OCI-LY3 (cell line): Measurements from ENCODE around the gene ACSM5.

Experiments
- H2AFZ ChIP-seq: fragments of 200-600, 300-600 bp; shearing (Covaris generic); 2 replicates; pipeline ENCODE4 v1.6.0; 2014; ENCODE audit warnings: antibody characterized with exemption, low read depth, low read length
- H3K27ac ChIP-seq: fragments of 200-600, 300-600 bp; sonication (generic); 2 replicates; pipeline ENCODE4 v1.5.1; 2014; ENCODE audit warnings: mild to moderate bottlenecking, low read length, moderate library complexity, mixed read lengths
- H3K27me3 ChIP-seq: fragments of 200-600, 300-600 bp; sonication (generic); 2 replicates; pipeline ENCODE4 v1.6.1; 2014; ENCODE audit warnings: low read depth, low read length, mixed read lengths
- H3K36me3 ChIP-seq: fragments of 200-600, 300-600 bp; sonication (generic); replicated peaks from 2 replicates; pipeline ENCODE3; 2014; ENCODE audit warnings: low read depth, low read length, mixed read lengths
- H3K4me1 ChIP-seq: fragments of 300-600, 200-600 bp; sonication (generic); 2 replicates; pipeline ENCODE4 v1.6.1; 2014; ENCODE audit warnings: low read length, mixed read lengths
- H3K4me2 ChIP-seq: fragments of 200-600, 300-600 bp; sonication (generic); 2 replicates; pipeline ENCODE4 v1.6.1; 2014; ENCODE audit warnings: low read length, mixed read lengths
- H3K4me3 ChIP-seq: fragments of 300-600, 200-600 bp; sonication (generic); 2 replicates; pipeline ENCODE4 v1.5.1; 2014; ENCODE audit warnings: antibody characterized with exemption, mild to moderate bottlenecking, low read length, moderate library complexity
- H3K79me2 ChIP-seq: fragments of 300-600, 200-600 bp; shearing (Covaris generic); 2 replicates; pipeline ENCODE4 v1.6.1; 2014; ENCODE audit warnings: mild to moderate bottlenecking, low read length, mixed read lengths
- H3K9ac ChIP-seq: fragments of 300-600, 200-600 bp; shearing (Covaris generic); 2 replicates; pipeline ENCODE4 v1.6.0; 2014; ENCODE audit warnings: mild to moderate bottlenecking, low read length, moderate library complexity
- H3K9me3 ChIP-seq: fragments of 200-600, 300-600 bp; shearing (Covaris generic); 2 replicates; pipeline ENCODE4 v1.6.1; 2014; ENCODE audit warnings: low read length, mixed read lengths; ENCODE audit not compliant: insufficient read depth
- H4K20me1 ChIP-seq: fragments of 200-600, 300-600 bp; sonication (generic); 2 replicates; pipeline ENCODE4 v1.6.1; 2016; ENCODE audit warnings: low read length, mixed read lengths; ENCODE audit not compliant: insufficient read depth
- CTCF ChIP-seq: fragments of 200-600, 300-600 bp; sonication (generic); IDR thresholded peaks from 2 replicates; pipeline ENCODE4 v1.5.1; 2014; ENCODE audit warnings: antibody characterized with exemption, low read length, low read depth
- EZH2phosphoT487 ChIP-seq: fragments of 200-600 bp; shearing (Covaris generic); IDR thresholded peaks from 2 replicates; pipeline ENCODE4 v1.6.1; 2018; ENCODE audit warnings: antibody characterized with exemption, mixed run types, low read depth

The ACSM5 gene

DNA sequence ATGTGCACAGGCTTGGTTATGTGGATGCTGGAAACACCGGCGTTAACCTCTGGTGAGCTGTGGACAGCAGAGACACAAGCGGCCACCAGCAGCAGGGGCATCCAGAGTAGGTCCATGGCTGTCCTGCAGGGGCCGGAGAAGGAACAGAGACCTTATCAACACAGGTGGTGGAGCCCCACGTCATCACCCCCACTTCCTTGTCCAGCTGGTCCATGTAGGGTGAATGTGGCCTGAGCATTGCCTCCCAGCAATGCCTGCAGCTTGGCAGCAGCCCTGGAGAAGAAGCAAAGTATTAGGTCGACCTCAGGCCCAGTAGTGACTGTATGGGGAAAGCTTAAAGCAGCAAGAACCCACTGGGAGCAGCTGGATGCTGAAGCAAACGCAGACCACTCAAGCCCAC is 10.1 kb upstream of the ACSM5 start:
- no peak overlapping the region for H3K9ac ChIP-seq
- H3K79me2 ChIP-seq, result no peaks in the 10 kb centered on the region
- H2AFZ ChIP-seq, result no peak overlapping the region
- H3K4me3 ChIP-seq, result no peak overlapping the region
- H3K4me1 ChIP-seq, result no peaks in the 10 kb centered on the region
- no peak for TF ChIP-seq EZH2phosphoT487
- no peak for TF ChIP-seq CTCF
- H3K4me2 ChIP-seq, result no peak overlapping the region
- H3K27me3 ChIP-seq, result no peaks in the 10 kb centered on the region
- H3K36me3 ChIP-seq, result no peaks in the 10 kb centered on the region
- H3K27ac ChIP-seq, result no peak overlapping the region
- no peaks in the 10 kb centered on the region for H4K20me1 ChIP-seq
- no peaks in the 10 kb centered on the region for H3K9me3 ChIP-seq

DNA sequence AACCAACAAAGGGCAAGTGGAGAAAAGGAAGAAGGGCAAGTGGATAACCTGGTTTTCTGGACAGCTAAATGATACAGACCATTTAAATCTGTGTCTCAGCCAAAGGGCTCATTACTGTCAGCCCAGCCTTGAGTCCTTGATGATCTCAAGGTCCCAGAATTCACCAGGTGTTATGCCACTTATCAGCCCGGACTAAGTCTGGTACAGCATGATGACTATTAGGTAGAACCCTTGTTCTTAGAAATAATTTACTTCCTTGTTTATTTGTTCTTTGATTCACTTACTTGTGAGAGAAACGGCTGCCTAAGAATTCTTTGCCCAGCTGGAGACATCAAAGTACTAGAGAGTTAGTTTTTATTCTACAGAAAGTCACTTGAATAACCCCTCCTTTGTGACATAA is 8.3 kb upstream of the ACSM5 start:
- no peaks in the 10 kb centered on the region for H3K9me3 ChIP-seq
- no peak overlapping the region for H2AFZ ChIP-seq
- no peaks in the 10 kb centered on the region for H3K79me2 ChIP-seq
- no peak overlapping the region for H3K4me2 ChIP-seq
- no peaks in the 10 kb centered on the region for H3K27me3 ChIP-seq
- no peaks in the 10 kb centered on the region for H3K36me3 ChIP-seq
- H3K4me1 ChIP-seq, result no peaks in the 10 kb centered on the region
- TF ChIP-seq CTCF (no peak), EZH2phosphoT487 (no peak)
- no peak overlapping the region for H3K9ac ChIP-seq
- H3K4me3 ChIP-seq, result no peak overlapping the region
- no peaks in the 10 kb centered on the region for H4K20me1 ChIP-seq
- H3K27ac ChIP-seq, result no peak overlapping the region

- Histone ChIP-seq H3K9me3 (no peaks in the 10 kb centered on the region), H3K4me3 (no peak overlapping the region), H3K79me2 (no peaks in the 10 kb centered on the region), H4K20me1 (no peaks in the 10 kb centered on the region), H3K27me3 (no peaks in the 10 kb centered on the region), H3K36me3 (no peaks in the 10 kb centered on the region), H3K9ac (no peak overlapping the region), H3K4me2 (no peak overlapping the region), H3K27ac (no peak overlapping the region), H3K4me1 (no peaks in the 10 kb centered on the region), H2AFZ (no peak overlapping the region)
- TF ChIP-seq CTCF (no peak), EZH2phosphoT487 (no peak)
These were observed 7.8 kb upstream of the ACSM5 start for GRCh38 chr16:20401475-20402016.

GRCh38 chr16:20402651-20403050 is 6.7 kb upstream of the ACSM5 start:
- H3K79me2 ChIP-seq, result no peaks in the 10 kb centered on the region
- H3K9ac ChIP-seq, result no peak overlapping the region
- H2AFZ ChIP-seq, result no peak overlapping the region
- H3K27ac ChIP-seq, result no peak overlapping the region
- no peak overlapping the region for H3K4me2 ChIP-seq
- no peaks in the 10 kb centered on the region for H3K36me3 ChIP-seq
- no peaks in the 10 kb centered on the region for H3K4me1 ChIP-seq
- H4K20me1 ChIP-seq, result no peaks in the 10 kb centered on the region
- no peaks in the 10 kb centered on the region for H3K9me3 ChIP-seq
- no peak overlapping the region for H3K4me3 ChIP-seq
- no peaks in the 10 kb centered on the region for H3K27me3 ChIP-seq
- TF ChIP-seq EZH2phosphoT487 (no peak), CTCF (no peak)
